Breast epithelium (tissue), 3 donors: Measurements from ENCODE around the gene FRMD4A.

ENCODE experiments used
- CTCF ChIP-seq, 3 donors: fragments of 450-650 bp; IDR thresholded peaks; one replicate each; pipeline ENCODE4 v1.5.1; 2016 to 2017; ENCODE audit warnings: antibody characterized with exemption in 3 of 3, mild to moderate bottlenecking in 3 of 3, moderate library complexity in 3 of 3
- POLR2AphosphoS5 ChIP-seq, 3 donors: sonication (generic); formaldehyde crosslinking; IDR thresholded peaks; one replicate each; pipeline ENCODE4 v1.6.1; 2017; ENCODE audit warnings: antibody characterized with exemption in 3 of 3

- TF ChIP-seq POLR2AphosphoS5 (IDR thresholded peaks at IDR 0.05): no peak
- no peak for TF ChIP-seq CTCF (IDR thresholded peaks at IDR 0.05)
These were observed 610.0 kb downstream of the FRMD4A start for GRCh38 chr10:13720699-13721098.
